Bronchial epithelial cell (primary cell): ENCODE results near the gene F8. TPM values are rescaled to one million over a fixed set of nuclear protein-coding genes. Genes with fewer than 3 reads are reported as not detected.

Source experiments
- DNase-seq: peaks from one replicate; pipeline ENCODE4 v3.0.0-alpha.2; 2010; ENCODE audit warnings: low read depth
- FAIRE-seq: peaks from 2 replicates; lab custom pipeline; 2011; peaks lifted over from hg19 to GRCh38; lab: Jason Lieb, UNC
- H3K27me3 ChIP-seq: 2 replicates; pipeline ENCODE4 v1.5.1; 2011; ENCODE audit warnings: low read length; ENCODE audit not compliant: control insufficient read depth, insufficient read depth
- H3K36me3 ChIP-seq: 2 replicates; pipeline ENCODE4 v1.5.1; 2011; ENCODE audit warnings: low read length; ENCODE audit not compliant: control insufficient read depth, insufficient read depth
- H3K4me3 ChIP-seq: 2 replicates; pipeline ENCODE4 v1.5.1; 2011; ENCODE audit warnings: mild to moderate bottlenecking, low read depth, low read length, control low read depth
- CTCF ChIP-seq: IDR thresholded peaks from 2 replicates; pipeline ENCODE4 v1.5.1; 2011; ENCODE audit warnings: mild to moderate bottlenecking, moderate library complexity, low read length, control low read depth, inconsistent platforms; ENCODE audit not compliant: insufficient read depth, severe bottlenecking
- total RNA-seq: library from RNA; depleted of rRNA; stranded (reverse); fragments of >200 nt; gene quantifications from 2 replicates; pipeline ENCODE4 v1.2.1, GENCODE V29; 2014

F8 gene
- total RNA-seq, 1 donor from 2014 or later = 0.26 TPM

DNA sequence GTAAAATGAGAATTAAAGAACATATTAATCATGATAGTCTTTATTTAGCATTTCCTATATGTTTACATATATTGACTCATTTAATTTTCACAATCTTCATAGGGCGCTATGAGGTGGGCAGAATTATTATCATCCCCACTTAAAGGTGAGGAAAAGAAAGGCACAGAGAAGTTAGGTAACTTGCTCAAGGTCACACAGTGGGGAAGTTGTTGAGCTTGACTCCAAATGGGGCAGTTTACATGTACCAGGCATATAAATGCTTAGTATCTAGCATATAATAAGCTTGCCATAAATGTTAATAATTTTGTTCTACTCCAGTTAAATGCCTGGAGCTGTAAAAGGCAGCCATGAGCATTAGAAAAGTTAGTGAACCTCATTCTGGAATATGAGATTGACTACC lies 46.9 kb upstream of the F8 start:
- Histone ChIP-seq H3K4me3 (peak overlapping the region; percentile 60), H3K36me3 (no peaks in the 10 kb centered on the region), H3K27me3 (no peaks in the 10 kb centered on the region)
- DNase-seq (no peak), FAIRE-seq (no peak)
- no peak for TF ChIP-seq CTCF

- H3K27me3 ChIP-seq = no peaks in the 10 kb centered on the region
- no peaks in the 10 kb centered on the region for H3K36me3 ChIP-seq
- H3K4me3 ChIP-seq = no peak overlapping the region
- no peak for FAIRE-seq
- no peak for TF ChIP-seq CTCF
- peak; percentile 54 for DNase-seq
Observed at GRCh38 chrX:155068165-155068564, 45.6 kb upstream of the F8 start.

- Histone ChIP-seq H3K27me3 (no peaks in the 10 kb centered on the region), H3K4me3 (no peak overlapping the region), H3K36me3 (no peaks in the 10 kb centered on the region)
- TF ChIP-seq CTCF = no peak
- FAIRE-seq (no peak), DNase-seq (peak; percentile 51)
Observed at GRCh38 chrX:155065035-155065734, 42.7 kb upstream of the F8 start.

GRCh38 chrX:155061760-155062159 lies 39.2 kb upstream of the F8 start:
- TF ChIP-seq CTCF = no peak
- no peak overlapping the region for H3K4me3 ChIP-seq
- peaks cover 3% of the 10 kb centered on the region for H3K36me3 ChIP-seq
- H3K27me3 ChIP-seq = no peaks in the 10 kb centered on the region
- FAIRE-seq = no peak
- no peak for DNase-seq

DNA sequence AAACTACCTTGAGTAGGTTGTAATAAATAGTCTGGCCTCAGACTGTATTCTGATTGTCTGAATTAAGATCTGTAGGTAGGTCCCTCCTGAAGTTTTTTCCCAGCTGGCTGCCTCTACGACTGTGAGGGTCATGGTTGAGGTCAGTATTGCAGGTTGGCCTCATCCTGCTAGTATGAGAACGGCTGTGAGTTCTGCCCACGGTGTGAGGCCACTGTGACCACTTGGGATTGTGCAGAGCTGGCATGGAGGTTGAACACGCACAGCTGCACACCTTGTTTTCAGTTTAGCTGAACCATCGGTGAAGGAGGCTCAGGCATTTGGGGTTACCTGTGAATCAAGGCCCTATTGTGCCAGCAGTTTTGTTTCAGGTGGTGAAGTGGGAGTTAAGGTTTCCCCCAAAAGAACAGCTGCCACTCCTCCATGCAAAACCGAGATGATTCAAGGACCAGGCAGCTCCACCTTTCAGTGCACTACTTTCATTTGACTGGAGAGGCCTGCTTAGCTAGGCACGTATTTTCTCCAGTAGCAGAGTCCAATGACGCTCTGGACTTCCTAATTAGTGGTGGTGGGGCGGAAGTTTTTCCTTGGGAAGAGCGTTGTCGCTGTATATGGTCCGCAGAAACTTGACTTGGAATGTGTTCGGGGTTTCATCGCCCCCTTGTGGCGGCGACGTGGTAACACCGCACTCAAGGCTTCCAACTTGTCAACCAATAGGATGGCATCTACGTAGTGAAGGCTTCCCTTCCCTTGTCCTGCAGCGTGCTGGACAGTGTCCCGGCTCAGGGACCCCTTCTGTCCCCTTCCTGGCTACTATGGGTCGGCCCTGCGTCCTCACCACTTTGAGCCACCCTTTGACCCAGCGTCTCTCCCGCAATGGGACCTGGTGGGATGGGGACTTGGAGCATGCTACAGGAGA lies 34.6 kb upstream of the F8 start:
- H3K4me3 ChIP-seq = no peak overlapping the region
- FAIRE-seq (peak; percentile 62), DNase-seq (peak; percentile 60)
- no peaks in the 10 kb centered on the region for H3K27me3 ChIP-seq
- H3K36me3 ChIP-seq = peaks cover 3% of the 10 kb centered on the region
- TF ChIP-seq CTCF = peak; percentile 72
